NCI-H69 (cell line): Measurements from ENCODE around the gene RANBP10.

Experiments
- DNase-seq: peaks from one replicate; lab custom pipeline; 2025; lab: John Stamatoyannopoulos, UW

RANBP10 gene

DNA sequence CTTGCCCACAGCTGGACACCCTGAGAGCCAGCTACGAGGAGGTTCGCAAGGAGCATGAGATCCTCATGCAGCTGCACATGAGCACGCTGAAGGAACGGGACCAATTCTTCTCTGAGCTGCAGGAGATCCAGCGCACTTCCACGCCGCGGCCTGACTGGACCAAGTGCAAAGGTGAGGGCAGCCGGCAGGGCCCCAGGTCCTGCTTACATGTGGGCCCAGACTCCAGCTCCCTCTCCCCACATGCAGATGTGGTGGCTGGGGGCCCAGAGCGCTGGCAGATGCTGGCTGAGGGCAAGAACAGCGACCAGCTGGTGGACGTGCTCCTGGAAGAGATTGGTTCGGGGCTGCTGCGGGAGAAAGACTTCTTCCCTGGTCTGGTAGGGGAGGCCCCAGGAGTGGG is 19.5 kb upstream of the RANBP10 start:
- no peak for DNase-seq

GRCh38 chr16:67825119-67825518 is 18.8 kb upstream of the RANBP10 start:
- no peak for DNase-seq

- no peak for DNase-seq
Measured at GRCh38 chr16:67822511-67822910, 16.2 kb upstream of the RANBP10 start.

DNA sequence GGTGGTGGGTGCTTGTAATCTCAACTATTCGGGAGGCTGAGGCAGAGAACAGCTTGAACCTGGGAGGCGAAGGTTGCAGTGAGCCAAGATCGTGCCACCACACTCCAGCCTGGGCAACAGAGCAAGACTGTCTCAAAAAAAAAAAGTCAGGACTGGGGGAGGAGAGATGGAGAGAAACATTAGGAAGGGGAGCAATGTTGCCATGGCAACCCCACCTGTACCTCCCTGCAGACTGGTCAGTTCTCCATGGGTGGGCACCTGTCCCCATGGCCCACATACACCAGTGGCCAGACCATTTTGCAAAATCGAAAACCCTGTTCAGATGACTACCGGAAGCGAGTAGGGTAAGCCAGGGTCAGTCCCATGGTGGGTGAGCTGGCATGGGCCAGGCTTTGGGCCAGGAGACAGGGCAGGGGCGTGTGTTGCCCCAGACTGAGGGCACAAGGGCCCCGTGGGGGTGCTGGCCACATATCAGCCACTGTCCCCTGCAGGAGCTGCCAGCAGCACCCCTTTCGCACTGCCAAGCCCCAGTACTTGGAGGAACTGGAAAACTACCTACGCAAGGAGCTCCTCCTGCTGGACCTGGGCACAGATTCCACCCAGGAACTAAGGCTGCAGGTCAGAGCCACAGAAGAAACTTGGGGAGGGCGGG is 14.4 kb upstream of the RANBP10 start:
- DNase-seq: no peak

- DNase-seq: peak; percentile 53
Measured at GRCh38 chr16:67814567-67814966, 8.2 kb upstream of the RANBP10 start.

GRCh38 chr16:67811899-67812298 is 5.5 kb upstream of the RANBP10 start:
- DNase-seq: no peak

GRCh38 chr16:67807148-67807682 is 855 bp upstream of the RANBP10 start:
- DNase-seq: no peak

DNA sequence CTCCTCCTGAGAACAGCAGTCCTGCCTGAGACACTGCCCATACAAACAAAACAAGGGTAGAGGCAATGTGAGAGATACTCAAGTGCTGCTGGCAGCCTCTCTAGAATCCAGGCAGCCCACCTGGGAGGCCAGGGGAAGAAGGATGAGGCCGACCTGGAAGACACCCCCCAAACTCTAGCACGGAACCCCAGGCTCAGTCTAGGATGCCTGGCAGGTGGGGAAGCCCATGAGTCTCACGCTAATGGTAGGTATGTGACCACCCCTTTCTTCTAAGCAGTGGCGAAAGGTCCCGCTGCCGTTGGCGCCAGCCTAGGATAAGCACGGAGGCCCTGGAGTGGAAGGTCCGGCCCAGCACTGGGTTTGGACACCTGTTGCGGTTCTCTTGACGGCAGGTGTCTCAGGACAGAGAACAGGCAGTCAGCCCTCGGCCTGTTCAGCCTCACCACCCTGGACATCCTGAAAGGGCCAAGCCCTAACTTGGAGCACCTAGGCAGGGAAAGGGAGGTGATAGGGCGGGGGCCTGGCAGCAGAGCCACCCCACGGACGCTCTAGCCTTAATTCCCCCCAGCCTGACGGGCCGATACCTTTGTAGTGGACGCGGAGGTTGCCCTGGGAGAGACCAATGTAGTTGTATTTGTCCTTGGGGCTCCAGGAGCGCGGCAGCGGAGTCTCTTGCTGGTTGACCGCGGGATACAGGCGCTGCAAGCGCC is 487 bp downstream of the RANBP10 start:
- peak; percentile 27 for DNase-seq

DNA sequence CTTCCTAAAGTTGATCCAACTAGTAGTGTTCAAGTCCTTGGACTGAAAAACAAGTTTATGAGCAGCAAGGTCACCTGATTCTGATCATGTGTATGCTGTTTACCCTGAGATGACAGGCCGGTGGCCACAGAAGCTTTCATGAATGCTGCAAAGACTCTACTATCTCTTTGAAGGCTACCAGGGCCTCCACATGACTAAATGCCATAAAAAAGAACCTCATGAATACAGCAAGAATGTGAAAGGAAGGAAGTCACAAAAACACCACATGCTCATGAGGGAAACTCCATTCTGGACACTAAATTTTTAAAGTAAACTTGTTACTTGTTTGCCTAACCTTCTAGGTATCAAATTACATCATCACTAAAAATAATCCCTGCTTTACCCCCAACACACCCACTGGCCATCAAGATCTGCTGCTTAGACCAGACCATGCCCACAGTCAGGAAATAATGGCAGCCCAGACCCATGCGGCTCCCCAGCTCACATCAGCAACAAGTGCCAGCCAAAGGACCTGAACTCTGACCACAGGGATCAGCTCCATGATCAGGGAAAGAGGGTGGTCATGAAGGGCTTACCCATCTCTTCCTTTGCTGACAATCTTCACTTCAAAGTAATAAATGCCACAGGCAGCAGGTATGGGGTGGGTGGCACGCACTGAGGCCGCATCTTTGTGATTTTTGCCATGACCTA is 1.4 kb downstream of the RANBP10 start:
- DNase-seq: no peak

DNA sequence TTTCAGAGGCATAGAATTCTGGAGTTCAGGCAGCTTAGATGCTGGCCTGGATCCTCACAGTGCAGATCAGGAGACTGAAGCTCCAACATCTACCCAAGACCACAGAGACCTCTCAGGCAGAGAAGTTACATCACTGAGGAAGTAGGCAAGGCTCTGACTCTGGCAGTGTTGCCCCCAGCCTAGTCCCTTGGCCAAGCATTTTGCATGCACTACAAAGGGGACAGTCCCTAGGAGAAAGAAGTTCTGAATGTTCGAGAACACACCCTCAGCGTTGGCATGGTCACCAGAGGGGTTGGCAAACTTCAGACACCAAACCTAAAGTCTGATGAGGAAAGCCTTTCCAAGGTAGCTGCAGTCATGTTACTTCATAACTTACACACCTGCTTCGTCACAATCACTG is 2.5 kb downstream of the RANBP10 start:
- no peak for DNase-seq

GRCh38 chr16:67801883-67802282 is 4.5 kb downstream of the RANBP10 start:
- DNase-seq: no peak

- DNase-seq: no peak
Measured at GRCh38 chr16:67801241-67801640, 5.1 kb downstream of the RANBP10 start.

DNA sequence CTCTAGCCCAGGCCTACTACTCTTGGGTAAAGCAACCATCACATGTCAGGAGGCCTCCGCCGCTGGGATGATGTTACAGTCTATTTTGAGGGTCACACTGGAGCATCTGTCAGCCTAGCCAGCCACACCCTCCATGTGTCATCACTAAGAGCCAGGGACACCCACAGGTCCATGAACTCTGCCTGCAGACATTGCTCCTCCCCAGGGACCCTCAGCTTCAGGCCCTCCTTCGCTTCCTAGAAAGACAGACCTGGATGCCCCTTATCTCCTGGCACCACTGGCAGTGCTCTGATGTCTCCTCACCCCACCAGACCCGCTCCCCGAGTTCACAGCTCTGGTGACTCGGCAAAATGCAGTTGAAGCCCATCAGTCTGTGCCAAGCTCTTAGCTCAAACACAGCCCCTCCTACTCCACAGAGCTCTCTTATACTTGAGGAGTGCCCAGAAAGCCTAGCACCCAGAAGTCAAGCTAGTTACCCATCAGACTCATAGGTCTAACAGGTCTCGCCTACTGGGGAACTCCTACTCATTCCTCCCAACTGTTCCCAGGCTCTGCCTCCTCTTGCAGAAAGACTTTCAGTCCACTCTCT is 5.9 kb downstream of the RANBP10 start:
- DNase-seq: no peak

DNA sequence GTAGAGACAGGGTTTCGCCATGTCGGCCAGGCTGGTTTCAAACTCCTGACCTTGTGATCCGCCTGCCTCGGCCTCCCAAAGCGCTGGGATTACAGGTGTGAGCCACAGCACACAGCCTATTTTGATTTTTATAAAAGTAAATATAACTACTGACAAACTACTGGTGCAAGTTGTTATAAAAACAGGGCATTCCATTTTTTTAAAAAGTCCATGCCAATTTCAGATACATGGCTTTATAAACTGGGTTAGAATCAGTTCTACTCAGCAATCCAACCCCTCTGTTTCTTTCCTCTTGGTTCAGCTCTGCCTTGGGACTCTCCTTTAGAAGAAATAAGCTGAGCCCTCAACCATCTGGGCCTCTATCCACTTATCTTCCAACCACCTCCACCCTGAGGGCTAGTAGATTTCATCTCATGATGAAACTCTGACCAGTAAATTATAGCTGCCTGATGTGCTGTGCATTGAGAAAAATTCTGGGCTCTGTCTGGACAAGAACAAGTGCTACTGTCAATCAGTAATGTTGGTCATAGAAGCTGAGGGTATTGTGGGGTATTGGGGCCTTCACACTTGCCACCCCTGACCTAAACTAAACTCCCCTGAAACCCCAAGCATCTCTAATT is 10.2 kb downstream of the RANBP10 start:
- DNase-seq: no peak

- no peak for DNase-seq
Measured at GRCh38 chr16:67790071-67790470, 16.3 kb downstream of the RANBP10 start.

DNA sequence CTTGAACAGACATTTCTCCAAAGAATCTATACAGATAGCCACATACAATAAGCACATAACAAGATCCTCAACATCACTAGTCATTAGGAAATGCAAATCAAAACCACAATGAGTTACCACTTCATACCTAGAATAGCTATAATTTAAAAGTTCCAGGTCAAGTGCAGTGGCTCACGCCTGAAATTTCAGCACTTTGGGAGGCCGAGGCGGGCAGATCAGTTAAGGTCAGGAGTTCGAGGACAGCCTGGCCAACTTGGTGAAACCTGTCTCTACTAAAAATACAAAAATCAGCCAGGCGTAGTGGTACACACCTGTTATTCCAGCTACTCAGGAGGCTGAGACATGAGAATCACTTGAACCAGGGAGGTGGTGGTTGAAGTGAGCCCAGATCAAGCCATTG is 19.9 kb downstream of the RANBP10 start:
- DNase-seq: no peak

DNA sequence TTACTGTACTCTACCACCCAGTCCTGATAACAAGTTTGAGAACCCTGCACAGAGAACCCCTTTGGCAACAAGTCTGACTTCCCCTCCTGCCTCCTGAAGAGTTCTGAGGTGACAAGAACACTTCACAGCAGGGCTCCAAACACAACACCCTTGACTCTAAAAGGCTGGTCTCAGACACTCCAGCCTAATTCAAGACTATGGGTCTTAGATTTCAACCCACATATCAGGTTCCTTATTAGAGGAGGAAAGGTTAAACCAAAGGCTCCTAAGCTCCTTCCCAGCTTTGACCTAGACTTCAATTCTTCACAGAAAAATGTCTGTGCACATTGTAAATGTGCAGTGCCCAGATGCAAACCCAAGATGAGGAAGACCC is 23.0 kb downstream of the RANBP10 start:
- no peak for DNase-seq

- DNase-seq: no peak
Measured at GRCh38 chr16:67782567-67783352, 23.6 kb downstream of the RANBP10 start.

GRCh38 chr16:67781565-67781921 is 24.8 kb downstream of the RANBP10 start:
- no peak for DNase-seq

- DNase-seq: no peak
Measured at GRCh38 chr16:67780847-67781564, 25.4 kb downstream of the RANBP10 start.
